Left ventricle myocardium inferior (tissue), 1 donor: ENCODE data around the gene THADA. TPM values are rescaled to one million over a fixed set of nuclear protein-coding genes. Genes with fewer than 3 reads are reported as not detected.

Experiments
- DNase-seq: peaks from one replicate; pipeline ENCODE4 v3.0.0-alpha.2; 2020
- H3K27ac ChIP-seq: fragments of 200-600 bp; replicated peaks from 2 replicates; pipeline ENCODE4 v1.8.0; 2021
- H3K27me3 ChIP-seq: fragments of 200-600 bp; 2 replicates; pipeline ENCODE4 v1.8.0; 2021; ENCODE audit warnings: low read depth
- H3K36me3 ChIP-seq: fragments of 200-600 bp; 2 replicates; pipeline ENCODE4 v1.8.0; 2021
- H3K4me1 ChIP-seq: fragments of 200-600 bp; 2 replicates; pipeline ENCODE4 v1.8.0; 2021
- H3K4me3 ChIP-seq: fragments of 200-600 bp; 2 replicates; pipeline ENCODE4 v1.8.0; 2021; ENCODE audit warnings: mild to moderate bottlenecking, moderate library complexity
- H3K9me3 ChIP-seq: fragments of 200-600 bp; replicated peaks from 2 replicates; pipeline ENCODE4 v1.8.0; 2021
- intact Hi-C: fragments of 100-400 bp; cut with micrococcal nuclease; formaldehyde crosslinking; loops from one replicate; pipeline ENCODE4 v1.11.0; 2022
- total RNA-seq: library from RNA; stranded (reverse); fragmentation: NEBNext Ultra II Directional; extraction: Animal tissue kit (Norgen Biotek cat#: 25700); gene quantifications from one replicate; pipeline ENCODE4 v1.2.1, GENCODE V29; 2021
- TF ChIP-seq, protein P1 (sequence below): fragments of 200-600 bp; IDR thresholded peaks from 2 replicates; pipeline ENCODE4 v1.8.0; 2021; ENCODE audit warnings: antibody characterized with exemption, mild to moderate bottlenecking, borderline replicate concordance
- donor health status: DM: no; HTN: yes; CAD: no; lungs with severe emphysema.

THADA gene
- total RNA-seq, 1 donor from 2014 or later = 15.4 TPM

DNA sequence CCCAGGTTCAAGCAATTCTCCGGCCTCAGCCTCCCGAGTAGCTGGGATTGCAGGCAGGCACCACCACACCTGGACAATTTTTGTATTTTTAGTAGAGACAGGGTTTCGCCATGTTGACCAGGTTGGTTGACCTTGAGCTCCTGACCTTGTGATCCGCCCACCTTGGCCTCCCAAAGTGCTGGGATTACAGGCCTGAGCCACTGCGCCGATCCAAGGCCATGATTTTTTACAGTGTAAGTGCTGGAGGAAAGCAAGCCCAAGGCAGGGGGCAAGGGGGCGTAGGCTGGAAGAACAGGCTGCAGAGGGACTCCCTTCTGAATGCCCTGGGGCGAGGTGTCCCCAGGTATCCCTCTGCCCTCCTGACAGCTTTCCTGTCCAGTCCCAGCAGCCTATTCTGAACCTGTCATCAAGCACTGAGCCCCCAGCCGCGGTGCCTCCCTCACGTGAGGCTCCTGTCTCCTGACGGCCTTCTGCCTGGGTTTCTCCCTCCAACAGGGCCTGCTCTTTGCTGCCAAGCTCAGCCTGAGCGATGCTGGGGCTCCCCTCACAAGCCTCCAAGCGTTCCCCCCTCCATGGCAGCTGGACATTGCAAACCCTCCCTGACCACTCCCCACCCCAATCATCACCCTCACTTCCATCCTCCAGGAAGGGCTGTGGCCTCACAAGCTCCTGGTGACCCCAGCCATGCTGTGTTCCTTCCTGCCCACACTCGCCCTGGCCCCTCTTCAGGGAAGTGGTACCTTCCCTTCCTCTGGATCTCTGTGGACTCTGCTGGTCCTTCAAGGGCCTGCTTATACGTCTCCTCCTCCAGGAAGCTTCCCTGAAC lies 407.1 kb downstream of the THADA start:
- no peaks in the 10 kb centered on the region for H3K4me1 ChIP-seq
- H3K4me3 ChIP-seq = no peak overlapping the region
- intact Hi-C loops = no loop called here
- H3K27ac ChIP-seq = no peak overlapping the region
- no peak for DNase-seq
- H3K36me3 ChIP-seq = no peaks in the 10 kb centered on the region
- TF ChIP-seq, protein P1, sequence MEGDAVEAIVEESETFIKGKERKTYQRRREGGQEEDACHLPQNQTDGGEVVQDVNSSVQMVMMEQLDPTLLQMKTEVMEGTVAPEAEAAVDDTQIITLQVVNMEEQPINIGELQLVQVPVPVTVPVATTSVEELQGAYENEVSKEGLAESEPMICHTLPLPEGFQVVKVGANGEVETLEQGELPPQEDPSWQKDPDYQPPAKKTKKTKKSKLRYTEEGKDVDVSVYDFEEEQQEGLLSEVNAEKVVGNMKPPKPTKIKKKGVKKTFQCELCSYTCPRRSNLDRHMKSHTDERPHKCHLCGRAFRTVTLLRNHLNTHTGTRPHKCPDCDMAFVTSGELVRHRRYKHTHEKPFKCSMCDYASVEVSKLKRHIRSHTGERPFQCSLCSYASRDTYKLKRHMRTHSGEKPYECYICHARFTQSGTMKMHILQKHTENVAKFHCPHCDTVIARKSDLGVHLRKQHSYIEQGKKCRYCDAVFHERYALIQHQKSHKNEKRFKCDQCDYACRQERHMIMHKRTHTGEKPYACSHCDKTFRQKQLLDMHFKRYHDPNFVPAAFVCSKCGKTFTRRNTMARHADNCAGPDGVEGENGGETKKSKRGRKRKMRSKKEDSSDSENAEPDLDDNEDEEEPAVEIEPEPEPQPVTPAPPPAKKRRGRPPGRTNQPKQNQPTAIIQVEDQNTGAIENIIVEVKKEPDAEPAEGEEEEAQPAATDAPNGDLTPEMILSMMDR = no peak
- H3K27me3 ChIP-seq = no peaks in the 10 kb centered on the region
- H3K9me3 ChIP-seq = no peaks in the 10 kb centered on the region

DNA sequence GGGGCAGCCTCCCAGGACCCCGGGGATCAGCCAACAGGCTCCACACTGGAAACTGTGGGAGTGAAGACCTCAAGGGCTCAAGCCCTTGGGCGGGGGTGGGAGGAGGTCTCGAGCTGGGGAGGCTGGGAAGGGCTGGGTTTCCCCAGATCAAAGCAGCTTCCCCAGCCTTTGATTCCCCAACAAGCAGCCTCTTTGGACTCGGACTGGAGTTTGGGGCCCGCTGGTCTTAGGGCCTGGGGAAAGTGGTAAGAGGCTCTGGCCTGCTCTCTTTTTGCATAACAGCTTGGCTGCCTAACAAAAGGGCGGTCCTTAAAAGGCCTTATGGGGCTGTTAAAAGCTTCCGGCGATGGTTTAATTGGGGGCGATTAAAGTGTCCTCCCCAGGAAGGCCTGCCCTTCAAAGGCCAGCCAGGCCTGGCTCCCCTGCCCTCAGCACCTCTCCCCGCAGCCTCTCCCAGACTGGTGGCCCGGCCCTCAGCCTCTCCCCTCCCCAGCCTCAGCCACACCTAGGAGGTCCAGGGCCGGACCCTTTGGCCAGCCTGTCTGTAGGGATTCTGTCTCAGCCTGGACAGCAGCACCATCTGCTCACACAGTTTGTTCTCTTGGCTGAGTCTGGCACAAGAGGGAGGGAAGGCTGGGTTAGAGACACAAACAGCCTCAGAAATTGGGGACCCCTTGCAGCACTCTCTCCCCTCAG lies 409.0 kb downstream of the THADA start:
- Histone ChIP-seq H3K9me3 (no peaks in the 10 kb centered on the region), H3K27me3 (no peaks in the 10 kb centered on the region), H3K4me3 (no peak overlapping the region), H3K4me1 (no peaks in the 10 kb centered on the region), H3K36me3 (no peaks in the 10 kb centered on the region), H3K27ac (peak overlapping the region; percentile 18)
- TF ChIP-seq, protein P1 = no peak
- intact Hi-C loops = no loop called here
- DNase-seq = no peak

DNA sequence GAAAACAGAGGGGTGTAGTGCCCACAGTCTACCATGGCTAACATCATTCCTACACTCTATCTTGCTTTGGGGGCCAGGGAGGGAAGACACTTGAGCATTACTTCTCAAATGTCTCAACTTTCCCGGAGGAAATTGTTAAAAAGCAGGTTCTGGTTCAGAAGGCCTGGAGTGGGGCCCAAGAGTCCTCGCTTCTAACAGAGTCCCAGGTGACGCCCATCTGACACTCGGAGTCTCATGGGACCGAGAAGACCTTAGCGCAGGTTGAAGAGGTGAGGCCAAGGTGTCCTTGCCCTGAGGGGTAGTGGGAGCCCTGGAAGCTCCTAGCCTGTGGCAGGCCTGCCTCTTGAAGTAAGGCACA lies 409.5 kb downstream of the THADA start:
- DNase-seq = no peak
- Histone ChIP-seq H3K27ac (peak overlapping the region; percentile 18), H3K36me3 (no peaks in the 10 kb centered on the region), H3K9me3 (no peaks in the 10 kb centered on the region), H3K4me1 (no peaks in the 10 kb centered on the region), H3K4me3 (no peak overlapping the region), H3K27me3 (no peaks in the 10 kb centered on the region)
- intact Hi-C loops = no loop called here
- TF ChIP-seq, protein P1 = no peak

DNA sequence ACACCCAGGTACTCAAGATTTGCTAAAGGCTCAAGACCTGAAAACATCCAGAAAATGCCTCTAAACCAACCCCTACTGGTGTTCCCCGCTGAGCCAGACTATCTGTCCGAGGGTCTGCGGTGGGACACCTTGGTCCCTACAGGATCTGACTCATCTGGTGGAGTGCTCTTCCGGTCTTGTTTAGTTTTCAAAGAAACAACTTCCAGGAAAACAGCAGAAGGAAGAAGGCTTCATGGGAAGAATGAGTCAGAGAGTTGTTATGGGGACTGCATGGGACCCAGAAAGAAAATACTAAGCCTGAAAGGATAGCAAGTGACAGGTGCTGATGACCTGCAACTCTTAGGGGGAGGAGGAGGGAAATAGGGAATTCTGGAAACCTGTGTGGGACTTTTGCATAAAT lies 410.7 kb downstream of the THADA start:
- no peak for DNase-seq
- no peak overlapping the region for H3K27ac ChIP-seq
- no peaks in the 10 kb centered on the region for H3K4me1 ChIP-seq
- H3K36me3 ChIP-seq = no peaks in the 10 kb centered on the region
- intact Hi-C loops = no loop called here
- no peaks in the 10 kb centered on the region for H3K9me3 ChIP-seq
- H3K27me3 ChIP-seq = no peaks in the 10 kb centered on the region
- H3K4me3 ChIP-seq = no peak overlapping the region
- TF ChIP-seq, protein P1 = no peak

DNA sequence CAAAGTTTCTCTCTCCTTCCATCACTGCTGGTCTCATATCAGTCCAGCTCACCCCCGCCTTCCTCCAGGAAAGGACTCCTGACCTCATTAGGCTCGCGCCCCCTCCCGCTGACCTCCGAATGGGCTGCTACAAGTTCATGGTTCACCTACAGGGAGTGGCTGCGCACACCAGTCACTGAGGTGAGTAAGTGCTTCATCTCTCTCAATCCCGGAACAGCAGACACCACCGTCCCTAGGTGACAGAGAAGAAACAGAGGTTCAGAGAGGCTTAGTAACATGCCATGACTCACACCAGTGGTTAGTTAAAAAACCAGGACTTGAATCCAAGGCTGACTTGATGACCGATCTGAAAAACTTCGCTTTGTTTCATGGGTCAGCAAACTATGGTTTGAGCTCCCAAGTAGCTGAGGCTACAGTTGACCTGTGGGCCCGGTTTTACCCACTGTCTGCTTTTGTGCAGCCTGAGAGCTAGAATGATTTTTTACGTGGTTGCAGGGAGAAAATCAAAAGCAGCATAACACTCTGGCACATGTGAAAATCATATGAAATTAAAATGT lies 411.4 kb downstream of the THADA start:
- Histone ChIP-seq H3K27ac (no peak overlapping the region), H3K4me1 (peaks cover 3% of the 10 kb centered on the region)
- intact Hi-C loops = no loop called here

More for the DNA sequence above, 411.4 kb downstream of the THADA start:
- DNase-seq = no peak
- Histone ChIP-seq H3K36me3 (no peaks in the 10 kb centered on the region), H3K9me3 (no peaks in the 10 kb centered on the region), H3K27me3 (no peaks in the 10 kb centered on the region), H3K4me3 (no peak overlapping the region)
- TF ChIP-seq, protein P1 = no peak
